ENCODE data around the gene KCNG2. TPM values are rescaled to one million over a fixed set of nuclear protein-coding genes. Genes with fewer than 3 reads are reported as not detected.

Gene KCNG2
- total RNA-seq, 4 donors from 2014 or later = 1.7 TPM; not detected in 3

DNA sequence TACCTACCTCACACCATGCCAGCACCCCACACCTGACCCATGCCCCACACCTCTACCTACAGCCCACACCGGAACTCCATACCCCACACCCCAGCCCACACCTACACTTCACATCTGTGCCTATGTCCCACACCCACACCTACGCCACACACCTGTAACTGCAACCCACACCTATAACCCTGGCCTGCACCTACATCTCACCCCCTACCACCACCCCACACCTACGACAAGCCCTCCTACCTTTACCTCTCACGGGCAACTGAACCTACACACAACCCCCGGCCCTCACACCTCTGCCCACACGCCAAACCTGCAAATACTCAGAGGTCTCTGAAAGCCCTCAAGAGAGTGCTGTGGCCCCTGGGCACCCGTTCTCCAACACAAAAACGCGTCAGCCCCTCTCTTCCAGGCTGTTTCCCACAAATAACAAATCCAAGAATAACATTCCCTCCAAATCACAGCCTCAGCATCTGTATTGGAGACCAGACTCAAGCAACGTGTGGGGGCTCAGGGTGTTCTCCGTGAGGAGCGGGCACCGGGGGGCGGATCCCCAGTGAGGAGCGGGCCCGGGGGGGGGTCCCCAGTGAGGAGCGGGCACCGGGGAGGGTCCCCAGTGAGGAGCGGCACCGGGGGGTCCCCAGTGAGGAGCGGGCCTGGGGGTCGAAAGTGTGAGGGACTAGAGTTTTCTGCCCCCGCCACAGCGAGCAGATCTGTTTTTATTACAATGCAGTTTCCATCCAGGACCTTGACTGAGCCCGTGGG lies 120.3 kb downstream of the KCNG2 start:
- TF ChIP-seq POLR2AphosphoS5 (IDR thresholded peaks at IDR 0.05) = no peak
- TF ChIP-seq EP300 (IDR thresholded peaks at IDR 0.05) = no peak
- TF ChIP-seq, protein P1, sequence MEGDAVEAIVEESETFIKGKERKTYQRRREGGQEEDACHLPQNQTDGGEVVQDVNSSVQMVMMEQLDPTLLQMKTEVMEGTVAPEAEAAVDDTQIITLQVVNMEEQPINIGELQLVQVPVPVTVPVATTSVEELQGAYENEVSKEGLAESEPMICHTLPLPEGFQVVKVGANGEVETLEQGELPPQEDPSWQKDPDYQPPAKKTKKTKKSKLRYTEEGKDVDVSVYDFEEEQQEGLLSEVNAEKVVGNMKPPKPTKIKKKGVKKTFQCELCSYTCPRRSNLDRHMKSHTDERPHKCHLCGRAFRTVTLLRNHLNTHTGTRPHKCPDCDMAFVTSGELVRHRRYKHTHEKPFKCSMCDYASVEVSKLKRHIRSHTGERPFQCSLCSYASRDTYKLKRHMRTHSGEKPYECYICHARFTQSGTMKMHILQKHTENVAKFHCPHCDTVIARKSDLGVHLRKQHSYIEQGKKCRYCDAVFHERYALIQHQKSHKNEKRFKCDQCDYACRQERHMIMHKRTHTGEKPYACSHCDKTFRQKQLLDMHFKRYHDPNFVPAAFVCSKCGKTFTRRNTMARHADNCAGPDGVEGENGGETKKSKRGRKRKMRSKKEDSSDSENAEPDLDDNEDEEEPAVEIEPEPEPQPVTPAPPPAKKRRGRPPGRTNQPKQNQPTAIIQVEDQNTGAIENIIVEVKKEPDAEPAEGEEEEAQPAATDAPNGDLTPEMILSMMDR (IDR thresholded peaks at IDR 0.05) = no peak
- no peak for TF ChIP-seq POLR2A (IDR thresholded peaks at IDR 0.05; ENCODE audit: low read depth)
- DNase-seq (ENCODE audit: extremely low spot score) = no peak
- Histone ChIP-seq H3K4me3 (no peak overlapping the region), H3K4me1 (peaks cover 0 to 3% (median 0%) of the 10 kb centered on the region in 4 donors), H3K36me3 (peaks cover 17 to 68% (median 59%) of the 10 kb centered on the region in 4 donors), H3K9me3 (no peaks in the 10 kb centered on the region), H3K27ac (replicated peaks in 1 of 4) (no peak overlapping the region), H3K27me3 (no peaks in the 10 kb centered on the region)
- intact Hi-C loops (cut with DNase I) = no loop called here
- 95% methylated on average over 19 of the region's 25 CpGs for WGBS

DNA sequence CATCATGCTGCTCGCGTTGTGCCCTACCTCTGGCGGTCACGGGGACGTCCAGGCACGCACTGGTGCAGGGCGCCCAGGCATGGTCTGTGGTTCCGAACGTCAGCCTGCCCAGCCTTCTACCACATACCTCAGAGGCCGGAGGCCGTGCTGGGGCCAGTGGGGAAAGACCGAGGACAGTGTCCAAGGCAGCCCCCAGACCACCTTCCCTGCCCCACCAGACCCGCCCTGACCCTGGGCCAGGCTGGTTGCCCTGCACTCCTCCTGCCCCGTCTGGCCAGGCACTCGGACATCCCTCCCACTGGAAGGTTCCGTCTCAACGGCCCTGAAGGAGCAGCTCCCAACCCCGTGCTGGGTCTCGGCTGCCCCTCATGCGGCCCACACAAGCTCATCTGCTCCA lies 120.9 kb downstream of the KCNG2 start:
- no peaks in the 10 kb centered on the region for H3K27me3 ChIP-seq
- no peak overlapping the region for H3K27ac ChIP-seq (replicated peaks in 1 of 4)
- H3K4me1 ChIP-seq = peaks cover 0 to 3% (median 1%) of the 10 kb centered on the region in 4 donors
- H3K4me3 ChIP-seq = no peak overlapping the region
- 93% methylated on average over 8 of the region's 20 CpGs for WGBS
- intact Hi-C loops (cut with DNase I) = no loop called here
- no peaks in the 10 kb centered on the region for H3K9me3 ChIP-seq
- DNase-seq (ENCODE audit: extremely low spot score) = no peak
- TF ChIP-seq EP300 (IDR thresholded peaks at IDR 0.05) (no peak), POLR2AphosphoS5 (IDR thresholded peaks at IDR 0.05) (no peak), POLR2A (IDR thresholded peaks at IDR 0.05; ENCODE audit: low read depth) (no peak)
- TF ChIP-seq, protein P1 (IDR thresholded peaks at IDR 0.05) = no peak
- H3K36me3 ChIP-seq = peaks cover 17 to 65% (median 55%) of the 10 kb centered on the region in 4 donors

DNA sequence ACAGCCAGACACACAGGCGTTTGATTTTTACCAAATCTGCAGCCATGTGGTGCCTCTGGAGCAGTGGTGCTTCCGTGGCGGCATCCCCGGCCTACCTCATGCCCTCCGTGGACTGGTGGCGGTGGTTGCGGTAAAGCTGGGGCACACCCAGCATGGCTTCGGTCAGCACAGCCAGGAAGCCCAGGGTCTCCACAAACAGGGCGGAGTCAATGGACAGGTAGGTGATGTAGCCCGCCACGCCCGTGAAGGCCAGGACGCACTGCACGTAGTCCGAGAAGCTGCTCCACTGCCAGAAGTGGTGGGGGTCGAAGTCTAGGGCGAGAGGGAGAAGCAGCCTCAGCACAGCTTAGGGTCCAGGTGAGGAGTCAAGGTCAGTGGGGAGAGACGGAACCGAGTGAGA lies 121.4 kb downstream of the KCNG2 start:
- intact Hi-C loops (cut with DNase I) = no loop called here
- 97% methylated on average over 18 of the region's 19 CpGs for WGBS
- Histone ChIP-seq H3K36me3 (peaks cover 17 to 62% (median 50%) of the 10 kb centered on the region in 4 donors), H3K27me3 (no peaks in the 10 kb centered on the region), H3K27ac (replicated peaks in 1 of 4) (no peak overlapping the region), H3K4me3 (no peak overlapping the region), H3K4me1 (peaks cover 2 to 8% (median 3%) of the 10 kb centered on the region in 4 donors), H3K9me3 (no peaks in the 10 kb centered on the region)
- DNase-seq (ENCODE audit: extremely low spot score) = no peak
- TF ChIP-seq, protein P1 (IDR thresholded peaks at IDR 0.05) = no peak
- TF ChIP-seq POLR2A (IDR thresholded peaks at IDR 0.05; ENCODE audit: low read depth) (no peak), POLR2AphosphoS5 (IDR thresholded peaks at IDR 0.05) (no peak), EP300 (IDR thresholded peaks at IDR 0.05) (no peak)

DNA sequence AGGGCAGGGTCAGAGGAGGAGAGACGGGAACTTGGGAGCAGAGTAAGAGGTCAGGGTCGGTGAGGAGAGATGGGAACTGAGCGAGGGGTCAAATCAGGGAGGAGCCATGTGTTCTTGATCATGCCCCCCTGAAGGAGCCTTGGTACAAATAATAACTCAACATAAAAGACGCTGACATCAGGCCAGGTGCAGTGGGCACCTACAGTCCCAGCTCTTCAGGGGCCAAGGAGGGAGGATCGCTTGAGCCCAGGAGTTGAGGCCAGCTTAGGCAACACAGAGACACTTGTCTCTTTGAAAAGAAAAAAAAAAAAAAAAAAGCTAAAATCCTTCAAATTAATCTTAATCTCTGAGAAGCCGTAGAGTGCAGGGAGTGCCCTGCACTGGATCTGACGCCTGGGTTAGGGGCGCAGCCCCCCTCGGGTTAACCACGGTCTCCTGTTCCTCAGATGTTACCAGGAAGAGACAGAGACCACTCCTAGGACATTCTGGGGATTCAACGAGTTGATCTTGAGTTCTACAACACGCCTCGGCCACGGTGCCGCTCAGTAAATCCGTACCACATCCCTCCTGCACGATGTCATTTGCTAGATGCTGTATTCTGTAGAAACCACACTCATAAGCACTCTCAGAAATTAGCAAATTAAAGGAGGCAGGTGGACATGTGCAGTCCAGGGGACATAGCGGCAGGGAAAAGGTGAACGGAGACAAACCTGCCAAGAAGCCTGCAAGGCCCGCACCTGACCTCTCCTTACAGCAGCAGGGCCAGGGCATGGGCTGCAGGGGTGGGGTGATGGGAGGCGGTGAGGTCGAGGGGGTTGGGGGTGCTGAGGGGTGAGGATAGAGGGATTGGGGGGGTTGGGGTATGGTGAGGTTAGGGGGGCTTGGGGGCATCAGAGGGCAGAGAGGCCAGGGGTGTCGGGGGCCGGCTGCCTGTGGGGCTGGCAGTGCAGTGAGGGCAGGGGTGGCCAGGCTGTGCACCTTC lies 124.5 kb downstream of the KCNG2 start:
- Histone ChIP-seq H3K4me1 (peaks cover 9 to 25% (median 19%) of the 10 kb centered on the region in 4 donors), H3K4me3 (no peak overlapping the region), H3K27me3 (no peaks in the 10 kb centered on the region), H3K36me3 (peaks cover 10 to 35% (median 25%) of the 10 kb centered on the region in 4 donors), H3K27ac (replicated peaks in 1 of 4) (no peak overlapping the region), H3K9me3 (no peaks in the 10 kb centered on the region)
- TF ChIP-seq POLR2A (IDR thresholded peaks at IDR 0.05; ENCODE audit: low read depth) = no peak
- no peak for TF ChIP-seq EP300 (IDR thresholded peaks at IDR 0.05)
- TF ChIP-seq POLR2AphosphoS5 (IDR thresholded peaks at IDR 0.05) = no peak
- TF ChIP-seq, protein P1 (IDR thresholded peaks at IDR 0.05) = no peak
- no peak for DNase-seq (ENCODE audit: extremely low spot score)
- intact Hi-C loops (cut with DNase I) = no loop called here
- WGBS = 95% methylated on average over 23 of the region's 24 CpGs
